Measurements from ENCODE around the gene PRMT3. TPM values are rescaled to one million over a fixed set of nuclear protein-coding genes. Genes with fewer than 3 reads are reported as not detected.

The PRMT3 gene
- total RNA-seq, 1 experiment from 2014 or later: 22.6 TPM

DNA sequence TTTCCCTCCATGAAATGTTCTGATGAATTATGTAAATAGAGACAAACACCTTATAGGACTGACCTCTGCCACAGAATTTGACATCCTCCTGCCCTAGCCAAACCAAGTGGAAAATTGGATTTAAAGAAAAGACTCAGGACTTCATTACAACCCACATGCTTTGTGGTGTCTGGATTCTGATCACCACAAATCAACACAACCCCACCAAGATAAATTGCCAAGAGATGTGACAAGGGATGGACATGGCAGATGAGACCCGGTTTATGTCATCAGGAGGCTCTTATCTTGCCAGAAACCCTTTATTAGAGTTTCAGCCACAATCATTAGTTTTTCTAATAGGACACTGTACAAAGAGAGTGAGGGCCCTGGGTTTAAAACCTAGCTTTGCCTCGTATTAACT is 154.0 kb downstream of the PRMT3 start:
- Histone ChIP-seq H4K20me1 (ENCODE audit: control insufficient read depth, insufficient read depth, insufficient read length) (no peaks in the 10 kb centered on the region), H3K9ac (ENCODE audit: extremely low read depth, insufficient read length, low read length) (no peak overlapping the region)
- peaks cover 10% of the 10 kb centered on the region for H3K27me3 Mint-ChIP-seq (ENCODE audit: low read depth)

More for the DNA sequence above, 154.0 kb downstream of the PRMT3 start:
- no peak overlapping the region for H3K4ac ChIP-seq (ENCODE audit: low read depth, low read length)
- H3K79me1 ChIP-seq (ENCODE audit: insufficient read depth, low read depth, low read length, poor library complexity, severe bottlenecking): no peaks in the 10 kb centered on the region
- H3K23me2 ChIP-seq (ENCODE audit: insufficient read length, low read depth, low read length, poor library complexity, severe bottlenecking): no peaks in the 10 kb centered on the region
- no peak overlapping the region for H3K14ac ChIP-seq (ENCODE audit: insufficient read depth, low read length)
- no peak overlapping the region for H3K4me2 ChIP-seq (ENCODE audit: insufficient read depth, insufficient read length, low read length)
- no CpG with 5 or more reads among the region's 2 CpGs for WGBS (ENCODE audit: extremely low coverage, insufficient read length, low lambda C conversion rate)
- H3K27me3 ChIP-seq (ENCODE audit: insufficient read depth, low read length): no peaks in the 10 kb centered on the region
- no peak overlapping the region for H2BK12ac ChIP-seq (ENCODE audit: insufficient read length, low read depth, low read length)
- no peak overlapping the region for H3K18ac ChIP-seq (ENCODE audit: insufficient read length, low read depth, low read length)
- no peak overlapping the region for H4K5ac ChIP-seq (ENCODE audit: insufficient read length, low read depth, low read length)
- H3K27ac ChIP-seq (ENCODE audit: insufficient read length, low read depth, low read length): no peak overlapping the region
- H2BK15ac ChIP-seq (ENCODE audit: low read depth, low read length): no peak overlapping the region
- no peak overlapping the region for H4K8ac ChIP-seq (replicated peaks; ENCODE audit: insufficient read length, low read depth, low read length)
- no peaks in the 10 kb centered on the region for H3K79me2 ChIP-seq (ENCODE audit: insufficient read depth, low read length)
- peaks cover 37 to 40% of the 10 kb centered on the region in 2 experiments for H3K4me1 Mint-ChIP-seq
- no peak overlapping the region for H2BK5ac ChIP-seq (ENCODE audit: insufficient read length, low read length)
- no peak overlapping the region for H3T11ph ChIP-seq (ENCODE audit: low read length)
- H2AFZ ChIP-seq (ENCODE audit: low read length): no peak overlapping the region
- H3K9me3 Mint-ChIP-seq: peaks cover 21 to 24% of the 10 kb centered on the region in 2 experiments
- H3K9me3 ChIP-seq (ENCODE audit: control insufficient read depth, low read depth, low read length): no peaks in the 10 kb centered on the region
- no peak overlapping the region for H4K91ac ChIP-seq (ENCODE audit: insufficient read length, low read depth, low read length)
- H2BK20ac ChIP-seq (ENCODE audit: low read depth, low read length, poor library complexity, severe bottlenecking): no peak overlapping the region
- H3K4me1 ChIP-seq (ENCODE audit: insufficient read depth, low read length): peaks cover 4% of the 10 kb centered on the region
- H3K56ac ChIP-seq (ENCODE audit: insufficient read length, low read depth, low read length): no peak overlapping the region
- H3K4me3 Mint-ChIP-seq: no peak overlapping the region
- no peak overlapping the region for H2BK120ac ChIP-seq (ENCODE audit: low read depth, low read length, poor library complexity, severe bottlenecking)
- no peak overlapping the region for H2AK5ac ChIP-seq (ENCODE audit: insufficient read length, low read length)
- no peak overlapping the region for H3K23ac ChIP-seq (ENCODE audit: insufficient read length, low read depth, low read length)
- H3K27ac Mint-ChIP-seq: no peak overlapping the region
- TF ChIP-seq, protein P1, sequence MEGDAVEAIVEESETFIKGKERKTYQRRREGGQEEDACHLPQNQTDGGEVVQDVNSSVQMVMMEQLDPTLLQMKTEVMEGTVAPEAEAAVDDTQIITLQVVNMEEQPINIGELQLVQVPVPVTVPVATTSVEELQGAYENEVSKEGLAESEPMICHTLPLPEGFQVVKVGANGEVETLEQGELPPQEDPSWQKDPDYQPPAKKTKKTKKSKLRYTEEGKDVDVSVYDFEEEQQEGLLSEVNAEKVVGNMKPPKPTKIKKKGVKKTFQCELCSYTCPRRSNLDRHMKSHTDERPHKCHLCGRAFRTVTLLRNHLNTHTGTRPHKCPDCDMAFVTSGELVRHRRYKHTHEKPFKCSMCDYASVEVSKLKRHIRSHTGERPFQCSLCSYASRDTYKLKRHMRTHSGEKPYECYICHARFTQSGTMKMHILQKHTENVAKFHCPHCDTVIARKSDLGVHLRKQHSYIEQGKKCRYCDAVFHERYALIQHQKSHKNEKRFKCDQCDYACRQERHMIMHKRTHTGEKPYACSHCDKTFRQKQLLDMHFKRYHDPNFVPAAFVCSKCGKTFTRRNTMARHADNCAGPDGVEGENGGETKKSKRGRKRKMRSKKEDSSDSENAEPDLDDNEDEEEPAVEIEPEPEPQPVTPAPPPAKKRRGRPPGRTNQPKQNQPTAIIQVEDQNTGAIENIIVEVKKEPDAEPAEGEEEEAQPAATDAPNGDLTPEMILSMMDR (conservative IDR thresholded peaks at IDR 0.05): no peak
- H3K36me3 Mint-ChIP-seq (ENCODE audit: insufficient read depth in 1 of 3, low read depth in 3 of 3): peaks cover 14 to 30% (median 14%) of the 10 kb centered on the region in 3 experiments
- no peak for DNase-seq
